H1 (cell line): ENCODE results near the gene ATP8B2. TPM values are rescaled to one million over a fixed set of nuclear protein-coding genes. Genes with fewer than 3 reads are reported as not detected.

Source experiments
- CTCF ChIA-PET: fragments of 300-600 bp; sonication (Branson Sonifier 250); formaldehyde crosslinking; loops from one replicate; lab custom pipeline; 2021; ENCODE audit not compliant: partially characterized antibody; lab: Charles Lee
- POLR2A ChIA-PET: fragments of 300-600 bp; sonication (Branson Sonifier 250); formaldehyde crosslinking; loops from one replicate; lab custom pipeline; 2021; ENCODE audit warnings: inconsistent platforms; ENCODE audit not compliant: partially characterized antibody; lab: Charles Lee
- DNase-seq, 2 experiments: peaks; one replicate each; pipeline versions ENCODE4 v3.0.0 to v3.0.0-alpha.2; 2010 to 2022; ENCODE audit warnings: low spot score in 2 of 2, low read depth in 1 of 2, mixed read lengths in 1 of 2
- FAIRE-seq: peaks from 2 replicates; lab custom pipeline; 2011; peaks lifted over from hg19 to GRCh38; lab: Jason Lieb, UNC
- H2AFZ ChIP-seq: 2 replicates; pipeline ENCODE4 v1.8.1; 2012; ENCODE audit warnings: low read length, inconsistent platforms
- H2AK5ac ChIP-seq: 2 replicates; pipeline ENCODE4 v1.6.1; 2013; ENCODE audit warnings: low read depth, low read length
- H2BK120ac ChIP-seq: replicated peaks from 2 replicates; pipeline ENCODE3; 2013; ENCODE audit warnings: low read depth, low read length, inconsistent platforms
- H2BK12ac ChIP-seq: 2 replicates; pipeline ENCODE4 v1.6.1; 2013; ENCODE audit warnings: low read depth, low read length
- H2BK15ac ChIP-seq: 2 replicates; pipeline ENCODE4 v1.6.1; 2013; ENCODE audit warnings: low read length
- H2BK20ac ChIP-seq: 2 replicates; pipeline ENCODE4 v1.6.1; 2013; ENCODE audit warnings: low read length
- H2BK5ac ChIP-seq: 2 replicates; pipeline ENCODE4 v1.6.1; 2013; ENCODE audit warnings: low read depth, low read length
- H3K14ac ChIP-seq: 2 replicates; pipeline ENCODE4 v1.6.1; 2013; ENCODE audit warnings: inconsistent platforms; ENCODE audit not compliant: insufficient read length
- H3K18ac ChIP-seq: 2 replicates; pipeline ENCODE4 v1.6.1; 2013; ENCODE audit warnings: low read length; ENCODE audit errors: extremely low read depth
- H3K23ac ChIP-seq: 2 replicates; pipeline ENCODE4 v1.6.1; 2013; ENCODE audit warnings: inconsistent platforms; ENCODE audit not compliant: insufficient read length
- H3K23me2 ChIP-seq: 2 replicates; pipeline ENCODE4 v1.6.1; 2013; ENCODE audit warnings: low read depth, low read length
- H3K27ac ChIP-seq: 2 replicates; pipeline ENCODE4 v1.6.1; 2011; ENCODE audit warnings: low read depth, low read length, inconsistent platforms
- H3K27me3 ChIP-seq, 4 experiments: replicated peaks in 1 of 4; 1 replicate in 1 of 4; 2 replicates in 3 of 4; pipeline versions ENCODE4 v1.6.1 to v1.8.1; 2011 to 2013; ENCODE audit warnings: low read length in 3 of 4, mild to moderate bottlenecking in 3 of 4, inconsistent platforms in 2 of 4, mixed read lengths in 2 of 4, moderate library complexity in 1 of 4; ENCODE audit not compliant: control insufficient read depth in 3 of 4, insufficient read depth in 3 of 4; ENCODE audit errors: extremely low read depth in 1 of 4
- H3K36me3 ChIP-seq, 4 experiments: 2 replicates each; pipeline versions ENCODE4 v1.6.1 to v1.8.1; 2011 to 2013; ENCODE audit warnings: mild to moderate bottlenecking in 4 of 4, low read length in 3 of 4, moderate library complexity in 2 of 4, control low read depth in 1 of 4, inconsistent platforms in 1 of 4; ENCODE audit not compliant: insufficient read depth in 4 of 4, control insufficient read depth in 2 of 4
- H3K4ac ChIP-seq: replicated peaks from 2 replicates; pipeline ENCODE3; 2013; ENCODE audit warnings: low read length, low read depth, mixed read lengths, inconsistent platforms; ENCODE audit not compliant: insufficient read length
- H3K4me1 ChIP-seq, 4 experiments: replicated peaks in 1 of 4; 1 replicate in 1 of 4; 2 replicates in 3 of 4; pipeline versions ENCODE4 v1.6.1 to v1.8.1; 2011 to 2013; ENCODE audit warnings: low read length in 3 of 4, inconsistent platforms in 2 of 4, mixed read lengths in 1 of 4; ENCODE audit not compliant: insufficient read depth in 4 of 4, control insufficient read depth in 3 of 4
- H3K4me2 ChIP-seq, 2 experiments: 2 replicates each; pipeline versions ENCODE4 v1.6.1 to v1.8.1; 2011 to 2013; ENCODE audit warnings: low read depth in 2 of 2, low read length in 2 of 2, control low read depth in 1 of 2, inconsistent platforms in 1 of 2, mild to moderate bottlenecking in 1 of 2; ENCODE audit not compliant: insufficient read depth in 1 of 2
- H3K4me3 ChIP-seq, 4 experiments: fragments of 200-600, 300-600 bp in 1 of 4; sonication (generic), shearing (Covaris generic), sonication (Bioruptor Twin) in 1 of 4; 2 replicates each; pipeline versions ENCODE4 v1.5.1 to v1.8.1; 2011 to 2016; ENCODE audit warnings: low read length in 4 of 4, low read depth in 3 of 4, control low read depth in 2 of 4, inconsistent platforms in 2 of 4, mild to moderate bottlenecking in 2 of 4, mixed read lengths in 1 of 4, moderate library complexity in 1 of 4; ENCODE audit not compliant: insufficient read depth in 2 of 4; ENCODE audit errors: extremely low read depth in 1 of 4
- H3K56ac ChIP-seq: replicated peaks from 2 replicates; pipeline ENCODE3; 2013; ENCODE audit warnings: low read depth, mild to moderate bottlenecking, mixed read lengths, low read length, inconsistent platforms; ENCODE audit not compliant: insufficient read length
- H3K79me1 ChIP-seq: 2 replicates; pipeline ENCODE4 v1.6.1; 2013; ENCODE audit warnings: low read depth, low read length, control low read depth
- H3K79me2 ChIP-seq, 2 experiments: 2 replicates each; pipeline versions ENCODE4 v1.6.1 to v1.8.1; 2012 to 2013; ENCODE audit warnings: low read length in 2 of 2, mild to moderate bottlenecking in 2 of 2, inconsistent platforms in 1 of 2; ENCODE audit not compliant: insufficient read depth in 2 of 2, control insufficient read depth in 1 of 2
- H3K9ac ChIP-seq, 4 experiments: replicated peaks in 1 of 4; 1 replicate in 1 of 4; 2 replicates in 3 of 4; pipeline versions ENCODE4 v1.6.1 to v1.8.1; 2011 to 2013; ENCODE audit warnings: low read depth in 3 of 4, low read length in 3 of 4, control low read depth in 2 of 4, mild to moderate bottlenecking in 2 of 4, moderate library complexity in 2 of 4, inconsistent platforms in 1 of 4; ENCODE audit errors: extremely low read depth in 1 of 4
- H3K9me3 ChIP-seq, 2 experiments: 2 replicates each; pipeline versions ENCODE4 v1.6.1 to v1.8.1; 2012 to 2013; ENCODE audit warnings: mild to moderate bottlenecking in 2 of 2, moderate library complexity in 2 of 2, control low read depth in 1 of 2, inconsistent platforms in 1 of 2, low read depth in 1 of 2, low read length in 1 of 2, mixed read lengths in 1 of 2; ENCODE audit not compliant: insufficient read depth in 2 of 2
- H4K20me1 ChIP-seq, 2 experiments: replicated peaks in 1 of 2; 2 replicates each; pipeline versions ENCODE3 to v1.8.1; 2011 to 2013; ENCODE audit warnings: inconsistent platforms in 2 of 2, low read length in 2 of 2, mild to moderate bottlenecking in 1 of 2; ENCODE audit not compliant: insufficient read depth in 2 of 2, control insufficient read depth in 1 of 2
- H4K5ac ChIP-seq: 2 replicates; pipeline ENCODE4 v1.6.1; 2013; ENCODE audit warnings: low read length, low read depth, mixed read lengths, inconsistent platforms; ENCODE audit not compliant: insufficient read length
- H4K8ac ChIP-seq: 2 replicates; pipeline ENCODE4 v1.8.0; 2013; ENCODE audit warnings: mild to moderate bottlenecking, moderate library complexity, low read length, inconsistent platforms; ENCODE audit not compliant: insufficient read depth; ENCODE audit errors: extremely low read depth
- H4K91ac ChIP-seq: replicated peaks from 2 replicates; pipeline ENCODE3; 2013; ENCODE audit warnings: low read length, mixed read lengths, inconsistent platforms; ENCODE audit not compliant: insufficient read length
- CEBPB ChIP-seq: IDR thresholded peaks from 2 replicates; pipeline ENCODE4 v1.6.1; 2012; ENCODE audit warnings: low read depth, low read length
- KDM1A ChIP-seq: fragments of 200-600, 300-600 bp; sonication (generic); IDR thresholded peaks from 2 replicates; pipeline ENCODE4 v1.7.1; 2016; ENCODE audit warnings: mild to moderate bottlenecking, low read length, borderline replicate concordance
- MAX ChIP-seq: IDR thresholded peaks from 2 replicates; pipeline ENCODE4 v1.6.1; 2012; ENCODE audit warnings: inconsistent platforms
- NRF1 ChIP-seq: IDR thresholded peaks from 2 replicates; pipeline ENCODE4 v1.6.1; 2011; ENCODE audit warnings: mild to moderate bottlenecking, low read depth, low read length, improper control_type of control experiment
- RBBP5 ChIP-seq: IDR thresholded peaks from 2 replicates; pipeline ENCODE4 v1.7.1; 2012; ENCODE audit warnings: low read depth, mild to moderate bottlenecking, inconsistent platforms, low read length, moderate library complexity, borderline replicate concordance
- SP1 ChIP-seq: IDR thresholded peaks from 2 replicates; pipeline ENCODE4 v1.6.1; 2011; ENCODE audit warnings: low read depth, low read length
- polyA plus RNA-seq, 7 experiments: library from polyadenylated mRNA; depleted of rRNA in 3 of 7; stranded (reverse) in 5 of 7; unstranded in 2 of 7; fragments of >200 nt in 5 of 7; fragments of 200-250 nt in 2 of 7; gene quantifications; 1 replicate in 5 of 7; 2 replicates in 1 of 7; 4 replicates in 1 of 7; pipeline versions ENCODE4 v1.2.1 to v1.2.3, GENCODE V29; 2011 to 2013; ENCODE audit warnings: missing spikeins in 2 of 7, mixed read lengths in 2 of 7
- total RNA-seq: library from RNA; stranded (reverse); fragmentation: NEBNext Ultra II Directional; extraction: Animal tissue kit (Norgen Biotek cat#: 25700); gene quantifications from 2 replicates; pipeline ENCODE4 v1.2.1, GENCODE V29; 2021

The ATP8B2 gene
- total and polyA plus RNA-seq, 2 of the 8 experiments (the other 6 are each of a cell fraction or from before 2014, with no cell fraction given), result 61.4 to 70.1 TPM

GRCh38 chr1:154360288-154360687 is 35.0 kb downstream of the ATP8B2 start:
- Histone ChIP-seq H3K18ac (no peak overlapping the region), H4K5ac (no peak overlapping the region), H2BK120ac (no peak overlapping the region), H3K9ac (no peak overlapping the region), H2AK5ac (no peak overlapping the region), H3K4ac (no peak overlapping the region), H3K14ac (no peak overlapping the region), H3K79me2 (no peaks in the 10 kb centered on the region), H3K23me2 (no peaks in the 10 kb centered on the region), H3K4me3 (no peak overlapping the region), H4K8ac (no peak overlapping the region), H2AFZ (no peak overlapping the region), H3K27me3 (no peaks in the 10 kb centered on the region), H3K56ac (no peak overlapping the region), H2BK15ac (no peak overlapping the region), H3K9me3 (0 out of 4 replicates have a peak, but pooled peaks cover 0 to 2% of the 10 kb centered on the region in 2 experiments), H3K79me1 (no peaks in the 10 kb centered on the region), H2BK5ac (no peak overlapping the region), H2BK12ac (no peak overlapping the region), H3K23ac (no peak overlapping the region), H2BK20ac (no peak overlapping the region), H4K91ac (no peak overlapping the region), H3K4me2 (no peak overlapping the region), H3K36me3 (no peaks in the 10 kb centered on the region), H4K20me1 (no peaks in the 10 kb centered on the region), H3K4me1 (peaks cover 0 to 3% (median 0%) of the 10 kb centered on the region in 4 experiments; a peak in 2 of 7 replicates), H3K27ac (no peak overlapping the region)
- CTCF ChIA-PET, result interaction anchor here (0.8 to 1.6 kb wide), 3 partner anchors 9 to 173 kb away, joined by 3 to 12 read pairs (median 5); no protein-coding TSS in a partner anchor
- DNase-seq, result no peak
- POLR2A ChIA-PET, result interaction anchor here (1.4 kb wide), 1 partner anchor 9 kb away, joined by 3 read pairs; no protein-coding TSS in a partner anchor
- TF ChIP-seq KDM1A (no peak), RBBP5 (no peak), MAX (no peak), SP1 (no peak), NRF1 (no peak), CEBPB (no peak)
- no peak for FAIRE-seq
